HEK293T (cell line): Measurements from ENCODE around the gene SH3D19.

ENCODE experiments used
- BHLHE40 ChIP-seq: fragments of 450-650 bp; IDR thresholded peaks from 2 replicates; pipeline ENCODE4 v1.6.1; 2016; ENCODE audit warnings: mild to moderate bottlenecking, moderate library complexity, borderline replicate concordance
- FOXK2 ChIP-seq: fragments of 450-650 bp; IDR thresholded peaks from 2 replicates; pipeline ENCODE4 v1.6.1; 2016; ENCODE audit warnings: mild to moderate bottlenecking
- HDGF ChIP-seq: fragments of 450-650 bp; IDR thresholded peaks from 2 replicates; pipeline ENCODE4 v1.6.1; 2017; ENCODE audit warnings: antibody characterized with exemption, borderline replicate concordance
- PKNOX1 ChIP-seq: fragments of 450-650 bp; IDR thresholded peaks from 2 replicates; pipeline ENCODE4 v1.6.1; 2016
- SP1 ChIP-seq: fragments of 450-650 bp; IDR thresholded peaks from 2 replicates; pipeline ENCODE4 v1.6.1; 2017
- SUZ12 ChIP-seq: fragments of 450-650 bp; IDR thresholded peaks from 2 replicates; pipeline ENCODE4 v1.6.1; 2016; ENCODE audit warnings: mild to moderate bottlenecking
- ZNF384 ChIP-seq: fragments of 450-650 bp; IDR thresholded peaks from 2 replicates; pipeline ENCODE4 v1.6.1; 2016

- TF ChIP-seq BHLHE40 (no peak), FOXK2 (no peak), HDGF (no peak), SUZ12 (no peak), ZNF384 (no peak), SP1 (no peak), PKNOX1 (no peak)
These were observed 110.1 kb downstream of the SH3D19 start for GRCh38 chr4:151215295-151215694.
